NCI-H82 treated with DMSO at 0.1 percent for 48 hours (cell line): ENCODE results near the gene MACROD2.
"Not testable (repeated sequence)": the region's sequence is repeated elsewhere in the genome, so short reads cannot be mapped to it uniquely, and the experiment has no call there.

Experiments used
- DNase-seq: peaks from one replicate; lab custom pipeline; 2025; ENCODE audit not compliant: unreplicated experiment; lab: John Stamatoyannopoulos, UW

The MACROD2 gene

DNA sequence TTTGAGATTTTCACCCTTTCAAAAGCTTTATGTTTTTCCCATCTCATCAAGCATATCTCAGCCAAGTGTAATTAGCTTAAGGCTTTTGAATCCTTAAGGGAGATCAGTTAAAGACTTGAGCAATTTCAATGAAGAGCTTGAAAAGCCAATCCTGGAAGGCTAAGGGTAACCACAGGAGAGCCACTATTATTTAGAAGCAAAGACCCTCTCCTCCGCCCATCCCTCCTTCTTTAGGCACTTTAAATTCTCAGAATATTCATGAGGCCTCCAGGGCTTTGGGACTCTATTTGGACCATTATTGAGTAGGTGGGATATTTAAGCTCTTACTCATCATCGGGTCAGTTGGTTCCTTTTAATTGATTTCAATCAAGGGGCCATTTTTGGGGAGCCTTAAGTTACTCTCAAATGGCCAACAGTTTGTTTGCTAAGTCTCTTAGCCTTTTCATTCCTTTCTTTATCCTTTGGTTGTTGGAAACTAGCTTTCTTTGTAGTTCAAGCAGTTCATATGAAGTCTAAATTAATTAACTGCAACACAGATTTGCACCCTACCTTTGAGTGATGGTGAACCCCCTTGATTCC is 2010.7 kb downstream of the MACROD2 start:
- peak; percentile 97 for DNase-seq

DNA sequence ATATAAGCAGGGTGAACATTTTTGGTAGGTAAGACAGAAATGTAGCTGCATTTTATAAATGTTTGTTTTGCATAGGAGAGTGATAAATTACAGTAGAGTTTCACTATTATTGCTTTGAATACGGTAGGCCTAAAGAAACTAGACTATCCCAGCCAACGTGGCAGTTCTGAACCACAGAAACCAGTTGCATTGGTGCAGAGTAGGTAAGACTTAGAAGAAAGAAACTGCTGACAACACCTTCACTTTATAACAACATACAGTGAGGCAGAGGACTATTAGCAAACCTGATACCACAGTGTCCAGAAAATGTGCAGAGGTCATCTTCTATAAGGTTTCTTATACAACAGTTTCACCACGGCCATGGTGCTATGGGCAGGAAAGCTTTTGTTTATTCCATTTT is 2011.8 kb downstream of the MACROD2 start:
- no peak for DNase-seq

DNA sequence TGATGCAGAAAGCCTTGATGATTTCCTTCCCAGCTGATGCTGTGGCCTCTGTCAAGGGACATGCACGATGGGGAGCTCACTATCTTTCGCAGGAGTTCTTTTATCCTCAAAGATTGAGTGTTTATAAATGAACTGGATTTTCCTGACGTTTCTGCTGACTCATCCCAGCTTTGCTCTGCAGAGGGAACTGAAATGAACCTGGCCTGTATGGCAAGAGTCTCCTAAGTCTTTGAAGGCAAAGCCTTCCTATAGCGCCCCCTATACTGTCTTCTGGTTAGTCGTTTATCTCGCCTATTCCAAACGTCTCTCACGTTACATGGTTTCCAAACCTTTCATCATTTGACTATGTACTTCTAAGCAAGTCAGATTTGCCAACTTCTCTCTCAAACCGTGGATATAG is 2012.6 kb downstream of the MACROD2 start:
- DNase-seq, result no peak

DNA sequence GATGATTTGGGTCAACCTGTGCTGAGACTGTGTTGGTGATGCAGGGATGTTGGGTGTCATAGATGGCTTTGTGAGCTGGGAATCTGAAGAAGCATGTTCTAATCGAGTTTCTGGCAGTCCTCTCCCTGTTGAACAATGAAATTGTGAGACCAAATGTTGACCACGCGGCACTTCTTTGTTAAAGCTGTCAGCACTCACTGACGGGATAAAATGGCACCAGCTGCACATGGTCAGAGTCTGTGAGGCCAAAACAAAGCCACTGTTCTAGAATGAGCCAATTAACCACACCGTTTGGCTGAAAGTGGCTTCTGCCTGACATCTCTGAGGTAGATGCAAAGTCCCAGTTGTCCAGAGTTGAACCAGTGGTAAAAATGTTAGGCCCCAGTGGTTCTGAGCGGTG is 2015.7 kb downstream of the MACROD2 start:
- DNase-seq, result no peak

DNA sequence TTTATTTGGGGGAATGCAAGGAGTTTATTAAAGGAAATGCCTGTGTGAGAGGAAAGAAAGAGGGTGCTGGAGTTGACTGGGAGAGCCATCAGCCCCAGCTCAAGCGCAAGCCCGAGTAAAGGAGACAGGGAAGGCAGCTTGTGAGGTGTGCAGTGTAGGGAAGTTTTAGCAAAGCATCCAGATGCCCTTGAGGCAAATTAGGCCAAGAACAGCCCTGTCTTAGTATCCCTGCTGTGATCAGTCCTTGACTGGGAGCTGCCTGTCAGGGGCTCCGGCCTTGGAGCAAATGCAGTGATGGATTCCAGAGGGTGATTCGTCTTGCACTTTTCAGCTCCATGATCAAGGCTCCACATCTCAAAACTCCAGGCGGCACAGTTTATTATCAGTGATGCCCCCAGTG is 2016.2 kb downstream of the MACROD2 start:
- DNase-seq, result no peak

DNA sequence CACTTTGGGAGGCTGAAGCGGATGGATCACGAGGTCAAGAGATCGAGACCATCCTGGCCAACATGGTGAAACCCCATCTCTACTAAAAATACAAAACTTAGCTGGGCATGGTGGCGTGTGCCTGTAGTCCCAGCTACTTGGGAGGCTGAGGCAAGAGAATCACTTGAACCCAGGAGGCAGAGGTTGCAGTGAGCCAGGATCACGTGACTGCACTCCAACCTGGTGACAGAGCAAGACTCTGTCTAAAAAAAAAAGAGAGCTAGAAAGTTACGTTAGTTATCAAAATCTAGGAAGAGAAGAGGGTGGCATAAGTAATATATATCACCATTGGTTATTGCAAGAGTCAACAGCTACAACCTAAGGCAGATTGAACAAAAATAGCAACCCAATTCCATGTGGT is 2017.6 kb downstream of the MACROD2 start:
- DNase-seq, result not testable (repeated sequence)

DNA sequence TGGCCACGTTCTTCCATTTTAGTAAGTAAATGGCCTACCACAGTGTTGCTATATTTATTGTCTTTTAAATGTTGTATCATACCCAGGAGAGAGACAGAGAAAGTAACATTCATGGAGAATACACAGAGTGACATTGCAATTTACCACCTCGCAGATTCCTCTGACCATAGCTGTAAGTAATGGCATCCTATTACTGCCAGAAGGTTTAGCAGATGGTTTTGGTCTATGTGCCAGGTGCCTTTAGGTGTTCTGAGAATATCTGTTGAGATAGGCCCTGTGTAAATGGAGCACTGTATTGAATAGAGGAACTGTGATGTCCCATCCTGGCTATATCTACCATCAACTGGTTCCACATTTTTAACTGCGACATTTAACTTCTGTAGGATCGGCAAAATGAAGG is 2018.3 kb downstream of the MACROD2 start:
- DNase-seq, result no peak

DNA sequence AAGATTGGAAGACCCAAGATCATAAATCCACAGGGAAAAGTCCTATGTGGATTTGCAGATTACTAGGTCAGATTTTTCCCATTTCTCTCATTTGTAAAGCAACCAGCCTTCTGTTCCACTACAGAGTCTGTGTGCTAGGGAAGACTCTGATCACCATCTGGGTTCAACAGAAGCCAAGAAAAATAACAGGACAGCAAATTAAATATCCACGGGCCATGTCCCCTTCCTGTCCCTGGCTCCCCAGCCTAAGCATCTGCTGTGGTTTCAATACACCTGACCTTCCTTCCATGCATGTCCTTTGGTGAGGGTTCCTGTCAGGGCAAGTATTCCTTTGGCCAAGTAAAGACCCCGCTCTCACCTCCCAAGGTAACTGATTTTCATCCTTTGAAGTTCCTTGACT is 2019.1 kb downstream of the MACROD2 start:
- DNase-seq, result no peak

DNA sequence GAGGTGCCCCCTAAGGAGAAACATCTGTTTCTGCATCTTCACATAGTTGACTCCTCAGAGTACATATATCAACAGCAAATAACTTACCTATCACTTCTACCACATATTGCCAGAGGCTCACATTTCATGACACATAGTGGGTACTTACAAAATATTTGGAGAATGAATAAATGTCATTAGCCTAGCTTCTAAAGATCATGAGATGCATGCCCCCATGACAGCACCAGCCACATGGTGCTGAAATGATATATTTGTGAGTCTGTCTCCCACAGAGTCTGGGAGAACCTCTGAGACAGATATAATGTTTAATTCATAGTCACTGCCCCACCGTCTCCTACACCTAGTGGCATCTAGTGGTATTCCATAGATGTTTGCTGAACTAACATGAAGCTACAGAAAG is 2022.3 kb downstream of the MACROD2 start:
- DNase-seq, result no peak

DNA sequence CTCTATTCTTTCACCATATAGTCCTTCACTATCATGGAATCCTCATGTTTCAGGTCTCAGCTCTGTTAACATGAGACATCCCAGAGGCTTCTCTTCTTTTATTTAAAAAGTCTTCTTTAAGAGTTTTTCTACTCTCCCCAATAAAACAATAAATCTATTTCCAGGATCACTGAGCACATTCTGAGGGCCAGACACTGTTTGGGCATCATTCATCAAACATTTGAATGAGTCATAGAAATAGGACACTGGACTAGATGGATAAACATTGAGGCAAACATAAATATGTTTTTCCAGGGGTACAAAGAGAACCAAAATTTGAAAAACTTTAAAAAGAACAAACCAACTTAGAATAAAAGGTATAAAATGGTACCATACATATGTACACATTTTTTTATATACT is 2023.6 kb downstream of the MACROD2 start:
- no peak for DNase-seq

DNA sequence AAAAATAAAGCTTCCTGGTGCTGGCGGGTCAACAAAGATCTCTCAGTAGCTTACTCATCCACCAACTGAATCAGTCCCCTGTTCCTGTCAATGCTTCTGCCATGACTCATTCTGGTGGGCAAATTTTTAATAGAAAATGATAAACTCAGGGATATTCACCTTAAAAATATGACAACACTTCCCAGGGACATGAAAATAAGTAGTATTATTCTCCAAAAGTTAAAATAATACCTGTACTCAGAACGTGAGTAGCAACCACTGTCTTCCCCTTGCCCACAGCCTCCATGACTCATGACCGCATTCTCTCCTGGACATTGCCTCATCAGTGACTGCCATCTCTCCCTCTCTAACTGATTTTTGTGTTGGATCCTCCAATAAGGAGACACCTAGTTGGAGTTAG is 2025.7 kb downstream of the MACROD2 start:
- DNase-seq, result no peak

DNA sequence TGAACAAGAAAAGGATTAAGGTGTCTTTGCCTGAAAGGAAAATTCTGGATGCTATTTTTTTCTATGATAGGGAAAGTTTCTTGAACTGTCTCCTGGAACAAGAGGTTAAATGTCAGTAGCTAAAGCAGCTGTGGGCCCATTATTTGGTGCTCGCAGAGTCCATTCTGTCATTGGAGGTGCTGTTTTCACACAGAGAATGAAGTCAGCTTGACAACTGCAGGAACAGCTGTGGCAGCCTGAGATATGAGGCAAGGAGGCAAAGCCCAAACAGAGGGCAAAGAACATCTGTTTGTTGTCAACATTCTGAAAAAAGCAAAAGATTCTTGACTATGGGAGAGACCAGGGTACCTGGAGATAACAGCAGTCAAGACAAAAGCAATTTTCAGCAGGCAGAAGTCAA is 2029.8 kb downstream of the MACROD2 start:
- no peak for DNase-seq

DNA sequence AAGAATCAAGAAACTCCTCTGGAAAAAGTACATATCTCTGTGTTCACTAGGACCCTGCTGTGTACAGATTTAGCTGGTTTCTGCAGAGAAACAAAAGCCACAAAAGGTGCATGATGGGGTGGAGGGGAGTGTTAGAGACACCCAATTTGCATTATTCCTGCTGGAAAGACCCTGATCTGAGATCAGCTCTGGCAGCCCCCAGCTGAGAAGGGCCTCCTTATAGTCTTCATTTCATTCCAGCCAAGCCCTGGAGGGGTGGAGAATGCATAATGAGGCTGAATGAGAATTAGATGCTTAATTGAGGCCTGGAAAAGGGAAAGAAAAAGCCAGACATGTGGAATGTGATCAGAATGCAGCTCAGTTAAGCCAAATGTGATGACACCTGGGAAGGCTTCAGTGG is 2032.4 kb downstream of the MACROD2 start:
- DNase-seq, result no peak

DNA sequence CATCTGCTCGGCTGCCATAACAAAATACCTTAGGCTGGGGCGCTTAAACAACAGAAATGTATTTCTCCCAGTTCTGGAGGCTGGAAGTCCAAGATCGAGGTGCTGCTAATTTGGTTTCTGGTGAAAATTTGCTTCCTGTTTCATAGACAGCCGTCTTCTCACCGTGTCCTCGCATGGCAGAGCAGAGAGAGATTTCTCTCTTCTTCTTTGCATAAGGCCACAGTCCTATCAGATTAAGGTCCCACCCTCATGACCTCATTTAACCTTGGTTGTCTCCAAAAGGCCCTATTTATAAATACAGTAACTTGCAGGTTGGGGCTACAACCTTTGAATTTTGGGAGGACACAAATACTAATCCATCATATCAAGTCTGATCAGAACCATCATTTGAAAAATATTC is 2033.6 kb downstream of the MACROD2 start:
- DNase-seq, result no peak

DNA sequence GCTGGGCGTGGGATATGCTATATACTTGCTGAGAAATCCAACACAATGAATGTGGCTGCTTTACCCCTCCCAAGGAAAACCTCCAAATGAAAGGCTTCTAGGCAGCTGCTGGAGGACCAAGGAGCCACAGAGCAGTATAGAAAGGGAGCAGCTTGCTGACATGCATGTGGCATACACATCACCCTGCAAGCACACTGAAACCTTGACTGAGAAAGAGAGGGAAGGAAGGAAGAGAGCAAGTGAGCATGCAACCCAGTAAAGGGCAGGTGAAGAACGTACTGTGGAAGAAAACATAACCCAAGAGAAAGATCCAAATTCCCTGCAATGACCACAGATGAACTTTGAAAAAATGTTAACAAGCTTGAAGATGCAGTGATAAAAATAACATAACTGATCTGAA is 2034.9 kb downstream of the MACROD2 start:
- DNase-seq, result no peak

DNA sequence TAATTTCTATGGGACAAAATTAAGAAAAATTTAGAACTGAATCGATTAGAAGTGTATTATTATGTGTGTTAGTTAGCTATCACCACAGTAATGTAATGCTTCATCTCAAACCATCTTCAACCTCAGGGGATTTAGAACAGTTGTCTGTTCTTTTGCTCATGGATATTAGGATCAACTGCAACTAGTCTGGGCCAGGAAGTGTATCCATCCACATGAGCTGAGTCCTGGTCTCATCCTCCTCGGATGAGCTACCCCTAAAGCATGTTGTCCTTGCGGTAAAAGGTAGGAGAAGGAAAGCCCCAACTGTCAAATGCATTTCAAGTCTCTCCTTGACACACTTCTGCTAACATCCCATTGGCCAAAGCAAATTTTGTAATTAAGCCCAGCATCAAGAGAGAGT is 2040.3 kb downstream of the MACROD2 start:
- no peak for DNase-seq

DNA sequence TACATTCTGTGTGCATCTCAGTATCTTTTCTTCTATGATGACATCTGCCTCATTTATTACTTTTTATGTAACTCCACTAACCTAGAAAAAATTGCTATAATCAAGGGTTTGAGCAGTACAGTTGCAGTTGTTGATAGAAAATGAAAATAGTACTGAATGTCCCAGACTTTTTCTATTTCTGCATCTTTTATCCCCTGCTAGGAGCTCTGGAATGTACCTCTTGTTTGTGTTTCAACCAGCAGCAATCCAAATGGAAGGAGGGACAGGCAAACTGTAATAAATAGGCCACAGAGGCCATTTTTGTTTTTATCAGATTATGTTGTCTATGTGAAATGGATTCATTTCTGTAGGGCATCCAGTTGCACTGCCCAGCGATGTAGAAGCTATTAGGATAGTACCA is 2041.0 kb downstream of the MACROD2 start:
- no peak for DNase-seq

DNA sequence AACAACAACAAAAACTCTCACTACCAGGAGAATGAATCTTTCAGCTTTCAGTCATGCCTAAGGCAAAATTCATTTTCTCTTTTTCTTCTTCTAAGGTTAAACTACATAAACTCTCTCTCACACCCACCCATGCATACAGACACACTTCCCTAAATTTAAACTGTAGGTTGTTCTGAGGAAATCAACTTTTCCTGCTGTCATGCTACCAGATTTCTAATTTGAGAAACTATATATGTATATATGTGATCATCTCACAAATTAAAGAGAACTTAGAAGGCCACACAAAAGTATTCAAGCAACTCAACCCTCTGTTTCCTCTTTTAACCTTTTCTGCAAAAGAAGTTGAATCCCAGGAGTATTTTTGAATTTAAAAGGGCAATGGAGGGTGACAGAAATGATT is 2045.4 kb downstream of the MACROD2 start:
- no peak for DNase-seq

DNA sequence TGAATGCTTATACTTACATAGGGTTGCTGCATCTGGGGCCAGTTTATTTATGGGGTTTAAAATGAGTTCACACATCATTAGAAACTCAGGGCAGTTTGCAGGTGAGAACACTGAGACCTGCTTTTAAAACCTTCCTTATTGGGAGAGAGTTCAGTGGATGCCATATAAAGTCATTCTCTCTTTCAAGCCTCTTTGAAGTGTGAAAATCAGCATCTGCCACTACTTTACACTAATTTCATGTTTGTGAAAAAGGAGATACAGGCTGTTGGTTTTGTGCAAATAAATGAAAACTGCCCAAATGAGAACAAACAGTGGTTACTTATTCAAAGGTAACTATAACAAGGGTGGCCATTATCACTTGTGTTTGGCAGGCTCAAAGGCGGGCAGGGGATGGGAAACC is 2047.4 kb downstream of the MACROD2 start:
- DNase-seq, result no peak

DNA sequence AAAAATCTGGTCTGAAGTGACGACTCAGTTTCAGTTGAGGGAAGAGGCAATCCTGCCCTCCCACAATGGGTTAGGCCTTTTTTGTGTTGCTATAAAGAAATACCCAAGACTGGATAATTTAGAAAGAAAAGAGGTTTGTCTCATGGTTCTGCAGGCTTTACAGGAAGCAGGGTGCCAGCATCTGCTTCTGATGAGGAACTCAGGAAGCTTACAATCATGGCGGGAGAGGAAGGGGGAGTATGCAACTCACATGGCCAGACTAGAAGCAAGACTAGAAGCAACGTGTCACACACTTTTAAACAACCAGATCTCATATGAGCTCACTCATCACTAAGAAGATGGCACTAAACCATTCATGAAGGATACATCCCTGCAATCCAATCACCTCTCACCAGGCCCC is 2048.6 kb downstream of the MACROD2 start:
- no peak for DNase-seq

DNA sequence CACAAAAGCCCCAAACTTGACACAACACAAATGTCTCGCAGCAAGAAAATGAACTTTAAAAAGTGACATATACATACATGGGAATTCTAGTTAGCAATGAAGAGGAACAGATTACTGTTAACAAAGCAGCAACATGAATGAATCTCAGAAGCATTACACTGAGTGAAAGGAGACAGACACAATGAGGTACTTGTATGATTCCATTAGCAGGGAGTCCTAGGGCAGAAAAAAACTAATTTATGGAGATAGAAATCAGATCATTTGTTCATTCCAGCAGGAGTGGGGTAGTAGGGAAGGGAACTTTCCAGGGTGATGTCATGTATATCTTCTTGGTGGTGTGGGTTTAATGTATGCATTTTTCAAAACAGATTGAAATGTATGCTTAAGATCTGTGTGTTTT is 2053.6 kb downstream of the MACROD2 start:
- no peak for DNase-seq

DNA sequence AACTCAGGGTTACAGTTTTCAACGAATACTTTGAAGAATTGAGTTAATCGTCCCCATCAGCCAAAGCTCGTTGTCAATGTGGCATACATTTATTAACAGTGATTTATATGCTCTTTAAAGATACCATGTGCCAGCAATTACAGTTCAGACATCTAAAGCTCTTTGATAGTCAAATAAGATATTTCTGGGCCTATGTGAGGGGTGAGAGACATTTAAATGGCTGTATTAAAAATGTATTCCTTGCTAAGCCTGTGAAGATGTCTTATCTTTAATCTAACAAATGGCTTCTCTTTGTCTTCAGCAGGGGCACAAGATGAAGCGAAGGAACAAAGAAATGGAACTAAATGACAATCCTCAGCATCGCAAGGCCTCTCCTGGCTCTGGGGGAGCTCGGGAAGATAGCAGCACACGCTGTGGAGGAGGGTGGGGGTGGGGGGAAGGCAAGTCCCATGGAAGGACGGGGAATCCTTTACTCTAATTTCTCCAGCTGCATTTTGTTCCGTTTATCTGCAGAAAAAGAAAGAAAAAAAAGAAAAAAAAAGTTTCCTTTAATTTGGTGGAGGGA is 2054.3 kb downstream of the MACROD2 start:
- no peak for DNase-seq

DNA sequence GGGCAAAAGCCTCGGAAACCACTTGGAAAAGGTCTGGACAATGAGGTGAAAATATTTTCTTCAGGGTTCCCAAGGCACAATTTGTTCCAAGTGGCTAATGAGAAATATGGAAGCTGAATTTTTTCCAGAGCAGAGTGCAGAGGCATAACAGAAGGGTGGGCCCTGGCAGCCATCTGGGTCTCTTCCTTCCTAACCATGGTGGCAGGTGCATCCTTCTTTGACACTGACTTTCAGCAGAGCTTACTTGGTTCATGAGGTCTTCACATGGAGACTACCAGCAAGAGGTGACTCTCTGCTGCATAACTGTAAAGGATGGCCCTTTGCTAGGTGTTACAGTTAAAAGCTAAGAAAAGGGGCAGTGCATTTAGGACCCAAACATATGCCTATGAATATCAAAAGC is 2055.1 kb downstream of the MACROD2 start:
- no peak for DNase-seq

DNA sequence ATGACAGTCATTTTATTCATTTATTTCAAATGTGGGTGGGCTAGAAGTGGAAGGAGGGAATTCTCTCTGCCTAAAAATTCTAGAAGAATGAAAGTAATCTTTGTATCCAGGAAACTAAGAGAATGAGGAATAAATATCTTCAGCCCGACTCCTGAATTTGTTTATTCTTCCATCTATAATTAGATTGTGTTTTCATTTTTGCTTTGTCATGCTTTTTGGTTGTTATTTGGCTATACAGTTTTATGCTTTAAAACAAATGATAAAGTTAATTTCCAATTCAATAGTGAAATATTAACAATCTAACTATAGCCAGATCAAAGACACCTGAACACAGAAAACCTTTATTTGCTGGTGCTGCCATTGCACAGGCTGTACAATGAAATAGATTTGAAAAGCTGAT is 2056.7 kb downstream of the MACROD2 start:
- no peak for DNase-seq
